HepG2 (cell line): Measurements from ENCODE around the gene MEX3C. TPM values are rescaled to one million over a fixed set of nuclear protein-coding genes. Genes with fewer than 3 reads are reported as not detected.

Experiments used
- AFF4 ChIP-seq: sonication (generic); formaldehyde crosslinking; IDR thresholded peaks from 2 replicates; pipeline ENCODE4 v1.4.0; 2020; ENCODE audit warnings: missing genetic modification reagents
- ARID4A ChIP-seq: sonication (generic); formaldehyde crosslinking; IDR thresholded peaks from 2 replicates; pipeline ENCODE4 v1.5.0; 2020; ENCODE audit warnings: mild to moderate bottlenecking, missing genetic modification reagents, borderline replicate concordance
- ARNT2 ChIP-seq: sonication (generic); formaldehyde crosslinking; IDR thresholded peaks from 2 replicates; pipeline ENCODE4 v1.8.0; 2022; ENCODE audit warnings: mild to moderate bottlenecking, low read depth, missing genetic modification reagents, moderate library complexity
- BORCS8-MEF2B ChIP-seq: sonication (generic); formaldehyde crosslinking; IDR thresholded peaks from 2 replicates; pipeline ENCODE4 v1.8.0; 2022; ENCODE audit warnings: mild to moderate bottlenecking, missing genetic modification reagents
- CHD2 ChIP-seq: IDR thresholded peaks from 2 replicates; pipeline ENCODE4 v1.6.1; 2011; ENCODE audit warnings: low read depth, low read length, improper control_type of control experiment
- ERF ChIP-seq: IDR thresholded peaks from 2 replicates; pipeline ENCODE4 v1.6.1; 2018; ENCODE audit warnings: missing biosample characterization, missing genetic modification reagents
- FOXA3 ChIP-seq: IDR thresholded peaks from 2 replicates; pipeline ENCODE4 v1.6.1; 2016; ENCODE audit warnings: missing genetic modification reagents, missing compliant biosample characterization
- HMG20A ChIP-seq: IDR thresholded peaks from 2 replicates; pipeline ENCODE4 v1.6.1; 2016; ENCODE audit warnings: borderline replicate concordance
- HNF4A ChIP-seq: sonication (generic); formaldehyde crosslinking; IDR thresholded peaks from 2 replicates; pipeline ENCODE4 v1.4.0; 2020; ENCODE audit warnings: missing genetic modification reagents
- KDM4B ChIP-seq: sonication (generic); formaldehyde crosslinking; IDR thresholded peaks from 2 replicates; pipeline ENCODE4 v1.4.0; 2020; ENCODE audit warnings: missing genetic modification reagents
- LCORL ChIP-seq, 2 experiments: fragments of 450-650 bp in 1 of 2; sonication (generic) in 1 of 2; formaldehyde crosslinking in 1 of 2; IDR thresholded peaks; 2 replicates each; pipeline versions ENCODE4 v1.5.0 to v1.6.1; 2017 to 2020; ENCODE audit warnings: antibody characterized with exemption in 1 of 2, missing genetic modification reagents in 1 of 2
- MAX ChIP-seq: IDR thresholded peaks from 2 replicates; pipeline ENCODE4 v1.6.1; 2012; ENCODE audit warnings: inconsistent platforms
- MTA1 ChIP-seq: sonication (generic); formaldehyde crosslinking; IDR thresholded peaks from 2 replicates; pipeline ENCODE4 v1.4.0; 2020; ENCODE audit warnings: missing genetic modification reagents, mild to moderate bottlenecking, borderline replicate concordance
- MYPOP ChIP-seq: sonication (generic); formaldehyde crosslinking; IDR thresholded peaks from 2 replicates; pipeline ENCODE4 v1.8.1; 2023; ENCODE audit warnings: mild to moderate bottlenecking, moderate library complexity, missing genetic modification reagents
- SPEN ChIP-seq: sonication (generic); formaldehyde crosslinking; IDR thresholded peaks from 2 replicates; pipeline ENCODE4 v1.5.1; 2020; ENCODE audit warnings: low read depth, mild to moderate bottlenecking, missing genetic modification reagents
- TARDBP ChIP-seq: sonication (generic); formaldehyde crosslinking; IDR thresholded peaks from 2 replicates; pipeline ENCODE4 v1.8.0; 2022; ENCODE audit warnings: mild to moderate bottlenecking, missing genetic modification reagents
- TGIF2 ChIP-seq: IDR thresholded peaks from 2 replicates; pipeline ENCODE4 v1.6.1; 2016; ENCODE audit warnings: control low read depth, missing compliant biosample characterization
- ZMYM4 ChIP-seq: sonication (generic); formaldehyde crosslinking; IDR thresholded peaks from 2 replicates; pipeline ENCODE4 v1.8.1; 2023; ENCODE audit warnings: mild to moderate bottlenecking, missing genetic modification reagents
- polyA plus RNA-seq, 8 experiments: library from polyadenylated mRNA; depleted of rRNA in 3 of 8; stranded (reverse) in 7 of 8; unstranded in 1 of 8; fragments of >200 nt; fragmentation: Illumina TruSeq in 4 of 8; extraction: Trizol in 4 of 8; gene quantifications; 2 replicates each; pipeline versions ENCODE4 v1.2.1 to v1.2.3, GENCODE V29; 2011 to 2016; ENCODE audit warnings: low read depth in 4 of 8, missing spikeins in 1 of 8, mixed read lengths in 1 of 8; ENCODE audit not compliant: insufficient read depth in 1 of 8
- total RNA-seq, 5 experiments: library from RNA; depleted of rRNA; stranded (reverse); fragments of >200 nt; fragmentation: Illumina TruSeq; extraction: Trizol; gene quantifications; 2 replicates each; pipeline ENCODE4 v1.2.3, GENCODE V29; 2016; ENCODE audit warnings: low read depth in 1 of 5

MEX3C gene
- total and polyA plus RNA-seq, 2 of the 13 experiments (the other 11 are each of a cell fraction or from before 2014, with no cell fraction given) = 34.8 to 36.4 TPM

- TF ChIP-seq ZMYM4 (CRISPR knock-in tag) (peak; percentile 27; the same call in 1 of the 2 replicates), MAX (peak; percentile 95), ERF (peak; percentile 40; the same call in 1 of the 2 replicates), LCORL (IDR thresholded peaks at IDR 0.05) (no peak), LCORL (CRISPR knock-in tag; IDR thresholded peaks at IDR 0.05) (peak; percentile 41; the same call in 1 of the 2 replicates), MTA1 (CRISPR knock-in tag) (no peak), HNF4A (CRISPR knock-in tag) (peak; percentile 62), HMG20A (CRISPR knock-in tag) (peak; percentile 46), SPEN (CRISPR knock-in tag) (peak; percentile 27; the same call in 1 of the 2 replicates), TARDBP (CRISPR knock-in tag) (0 out of 2 replicates have a peak, but pooled peaks have one; percentile 36), CHD2 (no peak), BORCS8-MEF2B (peak; percentile 56; the same call in 1 of the 2 replicates), AFF4 (CRISPR knock-in tag) (no peak), TGIF2 (CRISPR knock-in tag) (peak; percentile 50; the same call in 1 of the 2 replicates), FOXA3 (peak; percentile 47; the same call in 1 of the 2 replicates), ARID4A (CRISPR knock-in tag) (peak; percentile 60; the same call in 1 of the 2 replicates), KDM4B (CRISPR knock-in tag) (no peak), ARNT2 (CRISPR knock-in tag) (0 out of 2 replicates have a peak, but pooled peaks have one; percentile 30), MYPOP (no peak)
These were observed 63.8 kb downstream of the MEX3C start (continued) for GRCh38 chr18:51133580-51134160.
